GM13977 (cell line): ENCODE data around the gene PLS3.

Experiments
- DNase-seq: peaks from one replicate; pipeline ENCODE4 v3.0.0; 2012; ENCODE audit warnings: low spot score
- CTCF ChIP-seq: IDR thresholded peaks from 2 replicates; pipeline ENCODE4 v1.5.1; 2012; ENCODE audit warnings: mild to moderate bottlenecking, control low read depth; ENCODE audit not compliant: insufficient read depth; ENCODE audit errors: extremely low read depth, missing control alignments
- in situ Hi-C: fragments of 300-500 bp; cut with MboI; formaldehyde crosslinking; loops from one replicate; pipeline ENCODE4 v1.12.0; 2022; ENCODE audit warnings: low sequenced_read_pairs, low pct_unique_long_range_greater_than_20kb, mixed read lengths, inconsistent platforms; ENCODE audit not compliant: unreplicated experiment

The PLS3 gene

GRCh38 chrX:115694028-115694427 is 133.1 kb downstream of the PLS3 start:
- no peak for DNase-seq
- no peak for TF ChIP-seq CTCF
- in situ Hi-C loops, result no loop called here

GRCh38 chrX:115696039-115696438 is 135.1 kb downstream of the PLS3 start:
- no peak for TF ChIP-seq CTCF
- in situ Hi-C loops, result no loop called here

GRCh38 chrX:115696939-115697338 is 136.0 kb downstream of the PLS3 start:
- no peak for TF ChIP-seq CTCF
- no peak for DNase-seq
- in situ Hi-C loops, result no loop called here

More at GRCh38 chrX:115696039-115696438, 135.1 kb downstream of the PLS3 start:
- no peak for DNase-seq

GRCh38 chrX:115697806-115698205 is 136.8 kb downstream of the PLS3 start:
- in situ Hi-C loops, result no loop called here
- TF ChIP-seq CTCF, result no peak

More at GRCh38 chrX:115697806-115698205, 136.8 kb downstream of the PLS3 start:
- DNase-seq, result no peak
